Breast epithelium (tissue), 3 donors: ENCODE data around the gene RAI1.

Experiments
- CTCF ChIP-seq, 3 donors: fragments of 450-650 bp; IDR thresholded peaks; one replicate each; pipeline ENCODE4 v1.5.1; 2016 to 2017; ENCODE audit warnings: antibody characterized with exemption in 3 of 3, mild to moderate bottlenecking in 3 of 3, moderate library complexity in 3 of 3
- POLR2A ChIP-seq: fragments of 450-650 bp; IDR thresholded peaks from one replicate; pipeline ENCODE4 v1.6.1; 2016; ENCODE audit warnings: antibody characterized with exemption, mild to moderate bottlenecking, moderate library complexity
- POLR2AphosphoS5 ChIP-seq, 3 donors: sonication (generic); formaldehyde crosslinking; IDR thresholded peaks; one replicate each; pipeline ENCODE4 v1.6.1; 2017; ENCODE audit warnings: antibody characterized with exemption in 3 of 3

DNA sequence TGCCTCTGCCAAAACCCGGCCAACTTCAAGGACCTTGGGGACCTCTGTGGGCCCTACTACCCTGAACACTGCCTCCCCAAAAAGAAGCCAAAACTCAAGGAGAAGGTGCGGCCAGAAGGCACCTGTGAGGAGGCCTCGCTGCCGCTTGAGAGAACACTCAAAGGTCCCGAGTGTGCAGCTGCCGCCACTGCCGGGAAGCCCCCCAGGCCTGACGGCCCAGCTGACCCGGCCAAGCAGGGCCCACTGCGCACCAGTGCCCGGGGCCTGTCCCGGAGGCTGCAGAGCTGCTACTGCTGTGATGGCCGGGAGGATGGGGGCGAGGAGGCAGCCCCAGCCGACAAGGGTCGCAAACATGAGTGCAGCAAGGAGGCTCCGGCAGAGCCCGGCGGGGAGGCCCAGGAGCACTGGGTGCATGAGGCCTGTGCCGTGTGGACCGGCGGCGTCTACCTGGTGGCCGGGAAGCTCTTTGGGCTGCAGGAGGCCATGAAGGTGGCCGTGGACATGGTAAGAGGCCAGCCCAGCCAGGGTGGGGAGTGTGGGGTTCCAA, 116.8 kb downstream of the RAI1 start:
- TF ChIP-seq CTCF (IDR thresholded peaks at IDR 0.05): no peak
- no peak for TF ChIP-seq POLR2AphosphoS5 (IDR thresholded peaks at IDR 0.05)
- no peak for TF ChIP-seq POLR2A
